ENCODE data around the gene PCDHGA7. TPM values are rescaled to one million over a fixed set of nuclear protein-coding genes. Genes with fewer than 3 reads are reported as not detected.
"Not testable (repeated sequence)": the region's sequence is repeated elsewhere in the genome, so short reads cannot be mapped to it uniquely, and the experiment has no call there.

PCDHGA7 gene
- polyA plus RNA-seq, 1 experiment = 2.7 TPM

DNA sequence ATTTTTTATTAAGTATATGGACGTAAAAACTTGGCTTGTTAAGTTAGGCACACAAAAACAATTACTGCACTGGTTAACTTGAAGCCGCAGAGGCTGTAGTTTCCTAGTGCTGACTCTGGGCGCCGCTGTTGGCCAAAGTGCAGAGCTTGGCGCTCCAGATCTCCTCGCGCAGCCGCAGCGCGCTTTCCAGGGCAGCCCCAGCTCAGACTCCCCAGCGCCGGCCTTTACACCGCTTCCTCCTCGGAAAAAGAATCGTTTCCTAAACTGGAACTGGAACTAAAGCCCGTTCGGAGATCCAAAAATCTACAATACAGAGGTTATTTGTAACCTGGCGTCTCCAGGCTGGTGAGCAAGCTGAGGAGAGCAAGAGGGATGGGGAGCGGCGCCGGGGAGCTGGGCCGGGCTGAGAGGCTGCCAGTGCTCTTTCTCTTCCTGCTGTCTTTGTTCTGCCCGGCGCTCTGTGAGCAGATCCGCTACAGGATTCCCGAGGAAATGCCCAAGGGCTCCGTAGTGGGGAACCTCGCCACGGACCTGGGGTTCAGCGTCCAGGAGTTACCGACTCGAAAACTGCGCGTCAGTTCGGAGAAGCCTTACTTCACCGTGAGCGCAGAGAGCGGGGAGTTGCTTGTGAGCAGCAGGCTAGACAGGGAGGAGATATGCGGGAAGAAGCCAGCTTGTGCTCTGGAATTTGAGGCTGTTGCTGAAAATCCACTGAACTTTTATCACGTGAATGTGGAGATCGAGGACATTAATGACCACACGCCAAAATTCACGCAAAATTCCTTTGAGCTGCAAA, 15.4 kb downstream of the PCDHGA7 start, which contains the start of gene PCDHGB5:
PCDHGB5 (plus strand) TSS at position 192 of the 796 bp plus-strand sequence; CDS start at position 373, 181 bp downstream.
- H3K27ac ChIP-seq (ENCODE audit: low read depth, low read length); DNase-seq (ENCODE audit: low read depth, low spot score); POLR2A ChIA-PET; H3K27me3 ChIP-seq (ENCODE audit: control insufficient read depth, insufficient read depth, low read length): not testable (repeated sequence)
- Histone ChIP-seq H3K9me3 (ENCODE audit: control insufficient read depth, insufficient read depth, low read length) (peaks cover 61% of the 10 kb centered on the region), H3K4me3 (ENCODE audit: low read depth, low read length) (peak within 1 kb of the TSS; percentile 41)
- TF ChIP-seq, protein P1, sequence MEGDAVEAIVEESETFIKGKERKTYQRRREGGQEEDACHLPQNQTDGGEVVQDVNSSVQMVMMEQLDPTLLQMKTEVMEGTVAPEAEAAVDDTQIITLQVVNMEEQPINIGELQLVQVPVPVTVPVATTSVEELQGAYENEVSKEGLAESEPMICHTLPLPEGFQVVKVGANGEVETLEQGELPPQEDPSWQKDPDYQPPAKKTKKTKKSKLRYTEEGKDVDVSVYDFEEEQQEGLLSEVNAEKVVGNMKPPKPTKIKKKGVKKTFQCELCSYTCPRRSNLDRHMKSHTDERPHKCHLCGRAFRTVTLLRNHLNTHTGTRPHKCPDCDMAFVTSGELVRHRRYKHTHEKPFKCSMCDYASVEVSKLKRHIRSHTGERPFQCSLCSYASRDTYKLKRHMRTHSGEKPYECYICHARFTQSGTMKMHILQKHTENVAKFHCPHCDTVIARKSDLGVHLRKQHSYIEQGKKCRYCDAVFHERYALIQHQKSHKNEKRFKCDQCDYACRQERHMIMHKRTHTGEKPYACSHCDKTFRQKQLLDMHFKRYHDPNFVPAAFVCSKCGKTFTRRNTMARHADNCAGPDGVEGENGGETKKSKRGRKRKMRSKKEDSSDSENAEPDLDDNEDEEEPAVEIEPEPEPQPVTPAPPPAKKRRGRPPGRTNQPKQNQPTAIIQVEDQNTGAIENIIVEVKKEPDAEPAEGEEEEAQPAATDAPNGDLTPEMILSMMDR (IDR thresholded peaks at IDR 0.05; ENCODE audit: low read depth, low read length) = peak; percentile 50
- CTCF ChIA-PET = interaction anchor here (1.0 to 4.3 kb wide), 9 partner anchors 20 to 168 kb away, joined by 3 to 40 read pairs (median 4); partner anchors contain the start of genes PCDHGA1, PCDHGA12, PCDHGA2 and PCDHGB3

DNA sequence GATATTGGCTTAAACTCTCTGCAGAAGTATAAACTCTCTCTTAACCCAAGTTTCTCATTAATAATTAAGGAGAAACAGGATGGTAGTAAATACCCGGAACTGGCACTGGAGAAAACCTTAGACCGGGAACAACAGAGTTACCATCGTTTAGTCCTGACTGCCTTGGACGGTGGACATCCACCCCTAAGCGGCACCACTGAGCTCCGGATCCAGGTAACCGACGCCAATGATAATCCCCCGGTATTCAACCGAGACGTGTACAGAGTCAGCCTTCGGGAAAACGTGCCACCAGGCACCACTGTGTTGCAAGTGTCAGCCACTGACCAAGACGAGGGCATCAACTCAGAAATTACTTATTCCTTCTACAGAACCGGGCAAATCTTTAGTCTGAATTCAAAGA, 16.1 kb downstream of the PCDHGA7 start:
- POLR2A ChIA-PET = no interaction called here
- Histone ChIP-seq H3K9me3 (ENCODE audit: control insufficient read depth, insufficient read depth, low read length) (peaks cover 61% of the 10 kb centered on the region), H3K27ac (ENCODE audit: low read depth, low read length) (no peak overlapping the region), H3K27me3 (ENCODE audit: control insufficient read depth, insufficient read depth, low read length) (no peaks in the 10 kb centered on the region), H3K4me3 (ENCODE audit: low read depth, low read length) (no peak overlapping the region)
- no peak for DNase-seq (ENCODE audit: low read depth, low spot score)
- TF ChIP-seq, protein P1 (IDR thresholded peaks at IDR 0.05; ENCODE audit: low read depth, low read length) = no peak
- CTCF ChIA-PET = interaction anchor here (1.7 to 4.3 kb wide), 2 partner anchors 31 to 165 kb away, joined by 3 to 40 read pairs; partner anchors contain the start of gene PCDHGA12

DNA sequence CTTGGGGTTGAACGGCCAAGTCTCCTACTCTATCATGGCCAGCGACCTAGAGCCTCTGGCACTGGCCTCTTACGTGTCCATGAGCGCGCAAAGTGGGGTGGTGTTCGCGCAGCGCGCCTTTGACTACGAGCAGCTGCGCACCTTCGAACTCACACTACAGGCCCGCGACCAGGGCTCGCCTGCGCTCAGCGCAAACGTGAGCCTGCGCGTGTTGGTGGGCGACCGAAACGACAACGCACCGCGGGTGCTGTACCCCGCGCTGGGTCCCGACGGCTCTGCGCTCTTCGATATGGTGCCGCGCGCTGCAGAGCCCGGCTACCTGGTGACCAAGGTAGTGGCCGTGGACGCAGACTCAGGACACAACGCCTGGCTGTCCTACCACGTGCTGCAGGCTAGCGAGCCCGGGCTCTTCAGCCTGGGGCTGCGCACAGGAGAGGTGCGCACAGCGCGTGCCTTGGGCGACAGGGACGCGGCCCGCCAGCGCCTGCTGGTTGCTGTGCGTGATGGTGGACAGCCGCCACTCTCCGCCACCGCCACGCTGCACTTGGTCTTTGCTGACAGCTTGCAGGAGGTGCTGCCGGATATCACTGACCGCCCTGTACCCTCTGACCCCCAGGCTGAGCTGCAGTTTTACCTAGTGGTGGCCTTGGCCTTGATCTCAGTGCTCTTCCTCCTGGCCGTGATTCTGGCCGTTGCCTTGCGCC, 17.2 kb downstream of the PCDHGA7 start:
- TF ChIP-seq, protein P1 (IDR thresholded peaks at IDR 0.05; ENCODE audit: low read depth, low read length) = no peak
- Histone ChIP-seq H3K4me3 (ENCODE audit: low read depth, low read length) (no peak overlapping the region), H3K9me3 (ENCODE audit: control insufficient read depth, insufficient read depth, low read length) (peaks cover 61% of the 10 kb centered on the region), H3K27ac (ENCODE audit: low read depth, low read length) (no peak overlapping the region), H3K27me3 (ENCODE audit: control insufficient read depth, insufficient read depth, low read length) (no peaks in the 10 kb centered on the region)
- ChIA-PET CTCF (interaction anchor here (2.2 kb wide), 1 partner anchor 158 kb away, joined by 18 read pairs; no protein-coding TSS in a partner anchor), POLR2A (no interaction called here)
- no peak for DNase-seq (ENCODE audit: low read depth, low spot score)

DNA sequence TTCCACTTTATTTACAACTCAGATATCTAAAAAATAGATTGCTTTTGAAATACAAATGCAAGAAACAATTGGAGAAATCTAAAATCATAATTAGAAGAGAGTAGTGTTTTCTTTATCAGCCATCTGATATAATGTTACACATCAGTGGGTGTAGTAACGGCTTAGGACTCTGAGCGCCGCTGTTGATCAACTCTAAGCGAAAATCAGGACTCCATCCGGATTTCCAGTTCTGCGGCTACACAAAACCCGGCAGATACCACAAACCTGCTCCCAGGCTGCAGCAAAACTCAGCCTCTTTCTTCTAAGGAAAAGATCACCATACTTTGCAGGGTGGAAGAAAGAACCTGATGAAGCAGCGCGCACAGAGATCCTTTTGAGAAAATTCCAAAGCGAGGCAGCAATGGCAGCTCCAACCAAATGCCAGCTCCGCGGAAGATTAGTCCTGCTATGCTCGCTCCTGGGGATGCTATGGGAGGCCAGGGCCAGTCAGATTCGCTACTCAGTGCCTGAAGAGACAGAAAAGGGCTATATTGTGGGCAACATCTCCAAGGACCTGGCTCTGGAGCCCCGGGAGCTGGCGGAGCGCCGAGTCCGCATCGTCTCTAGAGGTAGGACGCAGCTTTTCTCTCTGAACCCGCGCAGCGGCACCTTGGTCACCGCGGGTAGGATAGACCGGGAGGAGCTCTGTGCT, 20.2 kb downstream of the PCDHGA7 start, which contains the start of gene PCDHGA9:
PCDHGA9 (plus strand) TSS at position 226 of the 691 bp plus-strand sequence; CDS start at position 401, 175 bp downstream.
- H3K27me3 ChIP-seq (ENCODE audit: control insufficient read depth, insufficient read depth, low read length) = no peaks in the 10 kb centered on the region
- H3K27ac ChIP-seq (ENCODE audit: low read depth, low read length) = peak within 1 kb of the TSS; percentile 47
- H3K4me3 ChIP-seq (ENCODE audit: low read depth, low read length) = peak within 1 kb of the TSS; percentile 45
- peaks cover 64% of the 10 kb centered on the region for H3K9me3 ChIP-seq (ENCODE audit: control insufficient read depth, insufficient read depth, low read length)
- POLR2A ChIA-PET = interaction anchor here (1.1 kb wide), 1 partner anchor 161 kb away, joined by 4 read pairs; no protein-coding TSS in a partner anchor
- DNase-seq (ENCODE audit: low read depth, low spot score) = no peak
- CTCF ChIA-PET = interaction anchor here (0.9 to 2.0 kb wide), 6 partner anchors 10 to 165 kb away, joined by 3 to 18 read pairs (median 7); partner anchors contain the start of genes PCDHGA10 and PCDHGB7
- TF ChIP-seq, protein P1 (IDR thresholded peaks at IDR 0.05; ENCODE audit: low read depth, low read length) = peak; percentile 53
